Body of pancreas (tissue), 4 donors: ENCODE measurements around the gene MOV10L1. TPM values are rescaled to one million over a fixed set of nuclear protein-coding genes. Genes with fewer than 3 reads are reported as not detected.

Source experiments
- ATAC-seq: fragments of 150-250 bp; one replicate; pipeline ENCODE4 v1.9.1; 2016
- DNase-seq, 4 donors: peaks; one replicate each; pipeline ENCODE4 v3.0.0-alpha.2; 2019
- H3K27ac ChIP-seq, 4 donors: fragments of 200-600 bp; sonication (generic); 1 replicate in 3 of 4; 2 replicates in 1 of 4; pipeline versions ENCODE4 v1.5.1 to v1.6.1; 2016 to 2019; ENCODE audit warnings: mild to moderate bottlenecking in 1 of 4, mixed read lengths in 1 of 4, moderate library complexity in 1 of 4
- H3K27me3 ChIP-seq, 2 donors: fragments of 200-600 bp; sonication (generic); one replicate each; pipeline ENCODE4 v1.6.0; 2016; ENCODE audit warnings: mild to moderate bottlenecking in 1 of 2
- H3K36me3 ChIP-seq, 2 donors: fragments of 200-600 bp; sonication (generic); replicated peaks in 1 of 2; 2 replicates each; pipeline ENCODE4 v1.5.1; 2016; ENCODE audit warnings: low read depth in 2 of 2; ENCODE audit not compliant: insufficient read depth in 1 of 2
- H3K4me1 ChIP-seq: fragments of 200-600 bp; sonication (generic); one replicate; pipeline ENCODE4 v1.6.0; 2016
- H3K4me3 ChIP-seq, 2 donors: fragments of 200-600 bp; sonication (generic); 1 replicate in 1 of 2; 2 replicates in 1 of 2; pipeline ENCODE4 v1.5.1; 2016 to 2019
- H3K9me3 ChIP-seq, 3 donors: fragments of 200-600 bp; sonication (generic); 1 replicate in 2 of 3; 2 replicates in 1 of 3; pipeline ENCODE4 v1.5.1; 2016
- CTCF ChIP-seq, 7 experiments: fragments of 450-650 bp in 4 of 7; fragments of 200-600 bp in 3 of 7; sonication (generic) in 3 of 7; IDR thresholded peaks; one replicate each; pipeline ENCODE4 v1.5.1; 2016 to 2019; ENCODE audit warnings: antibody characterized with exemption in 7 of 7
- POLR2A ChIP-seq, 3 donors: fragments of 450-650 bp; IDR thresholded peaks; one replicate each; pipeline ENCODE4 v1.6.1; 2016; ENCODE audit warnings: antibody characterized with exemption in 3 of 3, mild to moderate bottlenecking in 2 of 3
- WGBS, 2 donors: methylation state at CpG; one replicate each; pipeline ENCODE4 v1.1.5; 2017; 5-methylcytosine and 5-hydroxymethylcytosine counted together
- intact Hi-C: fragments of 100-400 bp; cut with DNase I; formaldehyde crosslinking; loops from one replicate; pipeline ENCODE4 v1.15.1; 2023
- total RNA-seq, 2 donors: library from RNA; depleted of rRNA; stranded (reverse); fragments of >200 nt; gene quantifications; one replicate each; pipeline ENCODE4 v1.1.0, GENCODE V29; 2016

Gene MOV10L1
- total RNA-seq, 2 donors from 2014 or later = 0.52 TPM; not detected in 1

GRCh38 chr22:50211147-50211546 lies 121.3 kb downstream of the MOV10L1 start:
- Histone ChIP-seq H3K36me3 (peaks cover under 1 to 18% of the 10 kb centered on the region in 2 donors), H3K27ac (no peak overlapping the region), H3K4me3 (no peak overlapping the region), H3K27me3 (no peaks in the 10 kb centered on the region), H3K9me3 (no peaks in the 10 kb centered on the region), H3K4me1 (no peaks in the 10 kb centered on the region)
- DNase-seq (no peak), ATAC-seq (no peak)
- no peak for TF ChIP-seq POLR2A (IDR thresholded peaks at IDR 0.05)
- no peak for TF ChIP-seq CTCF (IDR thresholded peaks at IDR 0.05)
- WGBS, 2 donors = 85 to 90% methylated on average over 14 of the region's 14 CpGs
- intact Hi-C loops = no loop called here

Other genes with a start within 250 kb of the MOV10L1 start
- gene ZBED4, start 236.2 kb upstream of the MOV10L1 start, total RNA-seq = 10 to 100 TPM in 1 of 2 donors, 1 to 10 TPM in 1; 9.6 to 17.1 TPM
- gene ALG12, start 171.6 kb upstream of the MOV10L1 start, total RNA-seq = 10 to 100 TPM; 16.2 to 17.9 TPM
- 100 to 1,000 TPM in 1 of 2 donors, 10 to 100 TPM in 1; 73.9 to 201 TPM for gene CRELD2, start 171.4 kb upstream of the MOV10L1 start, total RNA-seq
- gene PIM3, start 129.2 kb upstream of the MOV10L1 start, total RNA-seq = 10 to 100 TPM; 57.3 to 98.9 TPM
- not detected for gene IL17REL, start 77.2 kb upstream of the MOV10L1 start, total RNA-seq
- gene TTLL8, start 31.7 kb upstream of the MOV10L1 start, total RNA-seq = not detected
- not detected for gene MLC1, start 4.6 kb upstream of the MOV10L1 start, total RNA-seq
- 1 to 10 TPM in 1 of 2 donors, under 1 TPM in 1; 0.33 to 3.1 TPM for gene PANX2, start 80.7 kb downstream of the MOV10L1 start, total RNA-seq
- 100 to 1,000 TPM in 1 of 2 donors, 10 to 100 TPM in 1; 82.8 to 110 TPM for gene TRABD, start 95.9 kb downstream of the MOV10L1 start, total RNA-seq
- 10 to 100 TPM; 23.6 to 57.4 TPM for gene SELENOO, start 111.0 kb downstream of the MOV10L1 start, total RNA-seq
- gene TUBGCP6, start 155.0 kb downstream of the MOV10L1 start, total RNA-seq = 100 to 1,000 TPM in 1 of 2 donors, 10 to 100 TPM in 1; 61.2 to 121 TPM
- gene HDAC10, start 161.3 kb downstream of the MOV10L1 start, total RNA-seq = 100 to 1,000 TPM in 1 of 2 donors, 10 to 100 TPM in 1; 31.9 to 128 TPM
- 1 to 10 TPM; 3.9 to 4.6 TPM for gene MAPK12, start 171.7 kb downstream of the MOV10L1 start, total RNA-seq
- 1 to 10 TPM; 3.0 to 3.6 TPM for gene MAPK11, start 180.4 kb downstream of the MOV10L1 start, total RNA-seq
- 100 to 1,000 TPM; 113 to 140 TPM for gene PLXNB2, start 217.6 kb downstream of the MOV10L1 start, total RNA-seq
- gene DENND6B, start 237.0 kb downstream of the MOV10L1 start, total RNA-seq = 1 to 10 TPM; 3.4 to 7.3 TPM